Medulla oblongata (tissue), 1 donor: ENCODE results near the gene NECTIN4.

Experiments used
- DNase-seq: peaks from one replicate; pipeline ENCODE4 v3.0.0-alpha.2; 2015; ENCODE audit errors: extremely low spot score

Gene NECTIN4

GRCh38 chr1:161111527-161111926, 22.2 kb upstream of the NECTIN4 start:
- DNase-seq, result no peak

DNA sequence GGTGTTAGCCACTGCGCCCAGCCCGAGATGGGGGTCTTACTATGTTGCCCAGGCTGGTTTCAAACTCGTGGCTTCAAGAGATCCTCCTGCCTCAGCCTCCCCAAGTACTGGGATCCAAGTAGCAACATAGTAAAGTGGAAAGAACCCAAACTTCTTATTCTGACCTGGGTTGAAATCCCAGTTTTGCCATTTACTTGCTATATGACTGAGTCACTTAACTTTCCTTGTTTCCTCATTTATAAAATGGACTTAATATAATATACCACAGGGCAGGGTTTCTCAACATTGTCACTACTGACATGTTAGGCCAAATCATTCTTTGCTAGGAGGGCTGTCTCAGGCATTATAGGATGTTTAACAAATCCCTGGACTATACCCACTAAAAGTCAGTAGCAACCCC, 21.8 kb upstream of the NECTIN4 start:
- no peak for DNase-seq

DNA sequence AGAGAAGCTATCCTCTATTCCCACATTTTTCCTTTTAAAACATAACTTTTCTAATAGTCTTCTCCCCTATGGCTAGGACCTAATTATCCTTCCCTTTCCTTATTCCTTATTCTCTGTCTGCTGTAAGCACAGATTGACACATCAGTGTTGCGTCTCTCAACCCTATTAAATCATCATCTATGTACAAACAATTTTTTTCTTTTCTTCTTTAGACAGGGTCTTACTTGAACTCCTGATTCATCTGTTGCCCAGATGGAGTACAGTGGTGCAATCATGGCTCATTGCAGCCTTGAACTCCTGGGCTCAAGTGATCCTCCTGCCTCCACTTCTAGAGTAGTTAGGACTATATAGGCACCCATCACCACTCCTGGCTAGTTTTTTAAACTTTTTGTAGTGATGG, 17.1 kb upstream of the NECTIN4 start:
- DNase-seq, result no peak

- DNase-seq, result no peak
These were observed 11.2 kb upstream of the NECTIN4 start for GRCh38 chr1:161100556-161100955.

GRCh38 chr1:161099090-161099802, 9.9 kb upstream of the NECTIN4 start:
- DNase-seq, result no peak

- no peak for DNase-seq
These were observed 9.1 kb upstream of the NECTIN4 start, which contains the start of gene KLHDC9 for GRCh38 chr1:161098210-161099068. Gene KLHDC9 (plus strand): TSS chr1:161098361. CDS start chr1:161098536, 175 bp downstream.

DNA sequence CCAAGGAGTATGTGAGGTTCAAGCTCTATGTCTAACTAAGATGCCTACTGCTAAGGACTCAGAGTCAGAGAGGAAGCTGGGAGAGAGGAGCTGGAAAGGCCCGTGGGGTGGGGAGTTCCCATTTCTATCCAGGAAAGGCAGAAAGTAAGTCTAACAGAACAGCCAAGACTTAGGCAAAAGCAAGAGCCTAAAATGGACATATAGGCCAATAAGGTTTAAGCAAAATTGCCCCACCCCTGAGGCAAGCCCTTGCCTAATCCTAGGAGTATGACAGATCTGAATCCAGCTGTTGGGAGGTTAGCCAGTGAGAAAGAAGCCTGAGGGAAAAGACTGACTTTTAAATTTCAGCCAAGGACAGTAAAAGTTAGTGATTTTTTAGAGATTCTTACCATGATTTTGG, 7.2 kb upstream of the NECTIN4 start:
- DNase-seq, result no peak

- no peak for DNase-seq
These were observed 6.7 kb upstream of the NECTIN4 start for GRCh38 chr1:161096015-161096414.

DNA sequence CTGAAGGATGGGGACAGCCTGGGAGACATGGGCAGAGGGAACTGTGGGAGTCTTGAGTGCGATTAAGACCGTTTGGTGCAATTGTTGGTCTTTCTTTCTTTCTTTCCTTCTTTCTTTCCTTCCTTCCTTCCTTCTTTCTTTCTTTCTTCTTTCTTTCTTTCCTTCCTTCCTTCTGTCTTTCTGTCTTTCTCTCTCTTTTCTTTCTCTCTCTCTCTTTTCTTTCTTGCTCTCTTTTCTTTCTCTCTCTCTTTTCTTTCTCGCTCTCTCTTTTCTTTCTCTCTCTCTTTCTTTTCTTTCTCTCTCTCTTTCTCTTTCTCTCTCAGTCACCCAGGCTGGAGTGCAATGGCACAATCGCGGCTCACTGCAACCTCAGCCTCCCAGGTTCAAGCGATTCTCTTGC, 5.9 kb upstream of the NECTIN4 start:
- no peak for DNase-seq

- no peak for DNase-seq
These were observed 5.1 kb upstream of the NECTIN4 start for GRCh38 chr1:161094481-161094880.

GRCh38 chr1:161092621-161093028, 3.3 kb upstream of the NECTIN4 start:
- no peak for DNase-seq

- no peak for DNase-seq
These were observed 2.6 kb upstream of the NECTIN4 start for GRCh38 chr1:161091796-161092507.

DNA sequence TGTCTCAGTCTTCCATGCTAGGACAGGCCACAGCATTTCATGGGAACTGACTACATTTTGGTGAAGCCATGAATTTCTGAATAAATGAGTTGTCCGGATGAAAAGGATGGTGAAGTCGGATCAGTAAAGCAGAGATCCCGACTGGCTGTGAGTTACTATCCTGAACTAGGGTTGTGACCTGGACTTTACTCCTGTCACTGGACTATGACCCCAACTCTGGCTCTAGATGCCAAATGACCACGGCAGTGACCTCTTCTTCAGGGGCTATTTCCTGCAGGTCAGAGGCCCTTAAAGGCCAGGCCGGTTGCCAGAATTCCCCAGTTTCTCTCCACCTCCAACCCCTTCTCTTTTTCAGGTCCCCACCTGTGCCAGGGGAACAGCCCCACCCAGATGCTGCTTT, 1.7 kb upstream of the NECTIN4 start:
- DNase-seq, result no peak

DNA sequence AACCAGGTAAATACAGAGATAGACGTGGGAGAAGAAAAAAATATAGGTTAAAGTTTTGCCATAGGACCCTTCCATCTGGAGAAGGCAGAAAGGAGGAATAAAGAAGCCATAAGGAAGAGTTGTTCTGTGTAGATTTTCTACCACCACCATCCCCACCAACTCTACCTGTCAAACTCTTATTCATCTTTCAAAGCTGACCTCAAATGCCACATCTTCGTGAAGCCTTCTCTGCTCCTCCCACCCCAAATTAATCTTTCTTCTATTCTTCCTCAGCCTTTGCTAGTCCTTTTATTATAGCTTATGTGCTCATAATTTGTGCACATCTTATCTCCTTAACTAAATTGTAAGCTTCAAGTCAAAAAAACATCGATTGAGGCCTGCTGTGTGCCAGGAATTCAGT, 1.3 kb upstream of the NECTIN4 start:
- no peak for DNase-seq

DNA sequence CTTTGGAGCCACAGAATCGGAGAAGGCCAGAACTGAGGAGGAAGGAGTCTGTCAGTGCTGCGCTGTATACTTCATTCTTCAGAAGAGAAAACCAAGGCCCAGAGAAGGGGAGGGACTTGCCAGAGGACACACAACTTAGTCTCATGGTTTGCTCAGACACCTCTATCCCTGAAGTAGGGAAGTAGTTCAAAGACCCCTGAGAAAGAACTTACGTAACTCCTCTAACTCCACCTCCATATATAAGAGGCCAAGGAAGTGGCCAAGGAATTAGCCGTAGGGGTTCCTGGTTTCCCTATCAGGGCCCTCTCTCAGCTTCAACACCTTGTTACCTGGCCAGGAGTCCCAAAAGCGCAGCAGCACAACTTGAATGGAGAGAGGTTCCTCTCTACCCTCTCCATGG, 580 bp upstream of the NECTIN4 start:
- DNase-seq, result no peak

GRCh38 chr1:161088587-161089110, 709 bp downstream of the NECTIN4 start:
- DNase-seq, result no peak

- no peak for DNase-seq
These were observed 2.9 kb downstream of the NECTIN4 start for GRCh38 chr1:161086457-161086856.

DNA sequence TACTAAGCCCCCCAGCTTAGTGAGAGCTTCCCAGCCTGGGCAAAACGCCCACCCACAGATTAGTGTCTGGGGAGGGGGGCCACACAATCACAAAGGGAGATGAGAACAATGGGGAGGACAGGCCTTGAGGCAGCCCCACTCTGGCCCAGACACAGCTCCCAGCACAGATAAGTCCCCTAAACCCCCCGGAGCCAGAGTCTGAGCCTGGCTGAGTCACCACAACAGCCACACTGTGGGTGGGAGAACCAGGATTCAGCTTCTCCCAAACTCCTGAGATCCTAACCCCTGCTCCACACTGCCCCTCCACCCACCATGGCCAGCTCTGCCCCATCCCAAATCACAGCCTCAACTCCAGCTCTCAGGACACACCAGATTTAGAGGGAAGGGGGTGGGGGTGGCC, 4.2 kb downstream of the NECTIN4 start:
- DNase-seq, result no peak

- no peak for DNase-seq
These were observed 4.8 kb downstream of the NECTIN4 start for GRCh38 chr1:161084597-161084988.

DNA sequence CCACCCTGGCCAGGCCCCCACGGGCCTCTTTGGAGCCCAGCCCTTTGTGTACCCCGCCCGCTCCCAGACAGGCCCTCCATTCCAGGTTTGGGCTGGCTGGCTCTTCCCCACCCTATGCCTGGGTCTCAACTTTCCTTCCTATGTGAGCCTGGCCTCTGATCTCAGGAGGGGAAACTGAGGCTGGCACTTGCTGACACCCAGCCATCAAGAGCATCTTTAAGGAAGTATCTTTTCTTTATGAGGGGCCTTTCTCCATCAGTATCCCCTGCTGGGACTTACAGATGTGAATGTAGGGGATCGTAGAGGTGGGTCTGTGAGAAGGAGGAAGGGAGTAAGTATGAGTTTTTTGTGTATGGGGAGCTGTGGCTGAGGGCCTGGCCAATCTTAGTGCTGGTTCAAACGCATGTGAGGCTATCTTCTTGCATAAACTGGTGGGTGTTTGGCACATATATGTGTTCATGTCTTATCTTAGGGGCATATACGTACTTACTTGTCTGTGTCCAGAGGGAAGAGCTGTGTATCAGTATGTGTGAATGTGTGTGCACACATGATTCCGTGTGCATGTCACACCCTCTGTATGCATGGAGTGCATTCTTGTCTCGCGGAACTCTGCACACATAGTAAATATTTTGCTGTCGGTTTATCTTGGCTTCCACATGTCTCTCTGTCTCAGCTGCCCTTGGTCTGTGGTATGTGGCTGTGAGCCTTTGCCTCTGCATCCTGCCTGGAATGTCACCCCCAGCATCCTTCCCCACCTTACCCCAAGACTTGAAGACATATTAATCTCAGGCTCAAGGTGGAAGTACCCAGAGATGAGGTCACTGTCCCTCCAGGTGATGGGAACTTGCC, 5.4 kb downstream of the NECTIN4 start:
- no peak for DNase-seq

GRCh38 chr1:161082996-161083747, 6.2 kb downstream of the NECTIN4 start:
- DNase-seq, result no peak
